ENCODE data around the gene CAMK2D. TPM values are rescaled to one million over a fixed set of nuclear protein-coding genes. Genes with fewer than 3 reads are reported as not detected.

CAMK2D gene
- total RNA-seq, 4 donors from 2014 or later: 57.3 to 78.4 (median 61.8) TPM

DNA sequence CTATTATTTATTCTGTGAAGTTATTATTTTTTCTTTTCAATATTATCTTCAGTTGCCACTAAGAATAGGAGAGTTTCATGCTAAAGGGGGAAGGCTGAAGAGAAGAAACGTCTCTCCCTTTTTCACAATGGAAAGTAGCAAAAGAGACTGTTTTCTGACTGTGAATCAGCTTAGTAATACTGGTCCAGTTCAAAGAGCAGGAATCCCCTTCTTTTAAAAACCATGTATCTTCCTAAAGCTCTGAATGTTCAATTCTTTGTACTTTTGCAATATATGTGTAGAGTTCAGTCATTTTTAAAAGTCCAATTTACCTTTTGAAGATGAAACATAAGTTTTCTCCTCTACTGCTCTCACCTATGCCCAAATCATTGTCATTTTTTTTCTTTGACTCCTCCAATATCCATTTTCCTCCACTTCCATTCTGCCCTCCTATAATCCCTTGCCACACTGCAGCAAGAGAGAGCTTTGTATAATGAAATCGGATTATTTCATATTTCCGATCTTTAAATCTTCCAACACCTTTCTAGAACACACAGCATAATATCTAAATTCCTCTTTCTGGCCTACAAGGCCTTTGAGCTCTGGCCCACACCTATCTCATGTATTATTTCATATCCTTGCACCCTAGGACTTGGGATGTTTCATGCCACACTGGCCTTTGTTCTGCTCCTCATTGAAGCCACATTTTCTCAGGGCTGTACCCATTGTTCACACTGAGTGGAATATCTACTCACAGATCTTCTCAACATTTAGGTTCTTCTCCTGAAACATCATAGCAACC, 195.3 kb downstream of the CAMK2D start:
- H3K4me1 ChIP-seq: no peaks in the 10 kb centered on the region
- no peak for DNase-seq
- H3K9me3 ChIP-seq: no peaks in the 10 kb centered on the region
- H3K27me3 ChIP-seq: no peaks in the 10 kb centered on the region
- 94 to 95% methylated on average over 3 of the region's 3 CpGs for whole genome bisulfite sequencing, 2 donors
- no peak overlapping the region for H3K4me3 ChIP-seq (replicated peaks in 1 of 3)
- intact Hi-C loops (cut with DNase I): no loop called here
- H3K27ac ChIP-seq: no peak overlapping the region
- H3K36me3 ChIP-seq: no peaks in the 10 kb centered on the region
- TF ChIP-seq POLR2A (IDR thresholded peaks at IDR 0.05): no peak

DNA sequence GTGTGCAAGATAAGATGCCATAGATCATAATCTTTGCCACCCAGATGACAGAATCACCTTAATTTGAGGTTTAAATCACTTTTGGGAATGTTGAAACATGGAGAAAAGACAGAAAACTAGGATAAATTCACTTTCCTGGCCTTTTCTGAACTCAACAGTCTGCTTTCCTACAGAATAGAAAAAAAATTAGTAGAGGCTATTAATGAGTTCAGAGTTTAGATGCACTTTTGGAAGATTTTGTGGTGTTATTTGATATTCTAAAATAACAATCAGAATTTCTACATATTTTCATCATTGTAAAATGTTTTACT, 195.9 kb downstream of the CAMK2D start:
- H3K36me3 ChIP-seq: no peaks in the 10 kb centered on the region

DNA sequence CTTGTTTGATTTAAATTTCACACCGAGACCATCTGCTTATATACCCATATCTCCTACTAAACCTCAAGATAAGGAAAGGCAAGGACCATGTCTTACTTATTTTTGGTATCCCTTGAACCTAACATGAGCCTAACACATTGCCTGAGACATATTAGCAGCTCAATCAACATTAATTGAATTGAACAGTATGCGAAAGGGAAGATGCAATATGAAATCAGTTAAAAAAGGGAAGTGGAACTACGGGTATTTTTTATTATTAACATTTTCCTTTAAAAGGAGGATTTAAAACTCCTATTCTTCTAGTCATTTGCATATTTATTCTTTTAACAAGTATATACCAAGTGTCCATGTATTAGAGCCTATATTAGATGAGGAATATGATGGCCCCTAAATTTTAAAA, 197.0 kb downstream of the CAMK2D start:
- H3K4me1 ChIP-seq: no peaks in the 10 kb centered on the region
- TF ChIP-seq POLR2A (IDR thresholded peaks at IDR 0.05): no peak
- TF ChIP-seq, protein P1, sequence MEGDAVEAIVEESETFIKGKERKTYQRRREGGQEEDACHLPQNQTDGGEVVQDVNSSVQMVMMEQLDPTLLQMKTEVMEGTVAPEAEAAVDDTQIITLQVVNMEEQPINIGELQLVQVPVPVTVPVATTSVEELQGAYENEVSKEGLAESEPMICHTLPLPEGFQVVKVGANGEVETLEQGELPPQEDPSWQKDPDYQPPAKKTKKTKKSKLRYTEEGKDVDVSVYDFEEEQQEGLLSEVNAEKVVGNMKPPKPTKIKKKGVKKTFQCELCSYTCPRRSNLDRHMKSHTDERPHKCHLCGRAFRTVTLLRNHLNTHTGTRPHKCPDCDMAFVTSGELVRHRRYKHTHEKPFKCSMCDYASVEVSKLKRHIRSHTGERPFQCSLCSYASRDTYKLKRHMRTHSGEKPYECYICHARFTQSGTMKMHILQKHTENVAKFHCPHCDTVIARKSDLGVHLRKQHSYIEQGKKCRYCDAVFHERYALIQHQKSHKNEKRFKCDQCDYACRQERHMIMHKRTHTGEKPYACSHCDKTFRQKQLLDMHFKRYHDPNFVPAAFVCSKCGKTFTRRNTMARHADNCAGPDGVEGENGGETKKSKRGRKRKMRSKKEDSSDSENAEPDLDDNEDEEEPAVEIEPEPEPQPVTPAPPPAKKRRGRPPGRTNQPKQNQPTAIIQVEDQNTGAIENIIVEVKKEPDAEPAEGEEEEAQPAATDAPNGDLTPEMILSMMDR (IDR thresholded peaks at IDR 0.05): no peak
- H3K27ac ChIP-seq: no peak overlapping the region
- no peaks in the 10 kb centered on the region for H3K9me3 ChIP-seq
- intact Hi-C loops (cut with DNase I): no loop called here
- H3K36me3 ChIP-seq: no peaks in the 10 kb centered on the region
- DNase-seq: no peak
- H3K4me3 ChIP-seq (replicated peaks in 1 of 3): no peak overlapping the region
- 95 to 96% methylated on average over 3 of the region's 3 CpGs for WGBS, 2 donors
- no peaks in the 10 kb centered on the region for H3K27me3 ChIP-seq

More for the DNA sequence above, 195.9 kb downstream of the CAMK2D start:
- no peak for DNase-seq
- intact Hi-C loops (cut with DNase I): no loop called here
- Histone ChIP-seq H3K4me1 (no peaks in the 10 kb centered on the region), H3K9me3 (no peaks in the 10 kb centered on the region), H3K4me3 (replicated peaks in 1 of 3) (no peak overlapping the region), H3K27ac (no peak overlapping the region), H3K27me3 (no peaks in the 10 kb centered on the region)
- no peak for TF ChIP-seq POLR2A (IDR thresholded peaks at IDR 0.05)
- TF ChIP-seq, protein P1 (IDR thresholded peaks at IDR 0.05): no peak

DNA sequence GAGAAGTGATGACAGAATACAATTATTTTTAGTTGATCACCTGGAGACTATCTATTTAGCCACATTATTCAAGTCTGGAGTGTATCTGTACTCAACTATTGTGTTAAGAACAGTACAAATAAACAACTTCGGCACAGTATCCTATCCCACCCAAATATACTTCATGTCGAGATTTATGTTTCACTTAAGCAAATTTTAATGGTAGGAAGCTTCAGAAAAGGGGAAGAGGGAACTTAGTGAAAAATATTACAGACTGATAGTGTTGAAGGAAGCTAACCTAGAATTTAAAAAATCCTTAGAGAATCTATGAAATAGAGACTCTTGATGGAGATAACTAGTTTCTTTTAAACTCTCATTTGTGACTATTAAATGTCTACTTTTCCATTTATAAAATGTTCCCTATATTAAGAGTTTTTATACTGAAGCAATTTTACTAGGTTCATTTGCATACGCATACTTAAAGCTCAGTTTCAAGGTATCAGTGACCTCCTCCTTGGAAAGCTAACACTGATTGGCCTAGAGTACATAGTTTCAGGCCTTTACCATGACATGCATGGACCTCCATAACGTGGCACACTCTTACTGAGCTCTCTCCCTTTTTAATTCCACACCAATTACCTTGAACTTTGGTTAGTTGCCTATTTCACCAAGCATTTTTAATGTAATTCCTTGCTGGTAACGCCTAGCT, 197.7 kb downstream of the CAMK2D start:
- 87 to 90% methylated on average over 5 of the region's 5 CpGs for WGBS, 2 donors
- TF ChIP-seq POLR2A (IDR thresholded peaks at IDR 0.05): no peak
- TF ChIP-seq, protein P1 (IDR thresholded peaks at IDR 0.05): no peak
- H3K36me3 ChIP-seq: no peaks in the 10 kb centered on the region
- intact Hi-C loops (cut with DNase I): no loop called here
- no peak overlapping the region for H3K4me3 ChIP-seq (replicated peaks in 1 of 3)
- H3K27me3 ChIP-seq: no peaks in the 10 kb centered on the region
- H3K9me3 ChIP-seq: no peaks in the 10 kb centered on the region
- no peak overlapping the region for H3K27ac ChIP-seq
- H3K4me1 ChIP-seq: no peaks in the 10 kb centered on the region
- no peak for DNase-seq

DNA sequence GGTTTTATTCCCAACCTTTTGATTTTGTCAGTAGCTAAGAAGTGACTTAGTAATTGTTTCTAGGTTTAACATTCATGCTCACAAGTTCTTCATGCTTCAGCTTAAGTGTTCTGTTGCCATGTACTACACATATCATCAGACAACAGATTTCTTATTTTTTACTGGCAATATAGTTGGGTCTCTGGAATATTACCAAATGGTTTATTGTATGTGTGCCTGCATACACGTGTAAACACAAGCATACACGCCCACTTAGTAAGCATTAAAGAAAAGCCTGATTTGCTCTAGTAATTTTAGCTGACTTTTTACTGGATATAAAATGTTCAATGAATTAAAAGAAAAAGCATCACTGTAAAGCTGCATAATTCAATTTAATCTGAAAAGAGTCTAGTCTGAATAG, 199.8 kb downstream of the CAMK2D start:
- Histone ChIP-seq H3K36me3 (no peaks in the 10 kb centered on the region), H3K9me3 (no peaks in the 10 kb centered on the region), H3K4me1 (peaks cover under 1 to 4% of the 10 kb centered on the region in 2 donors), H3K4me3 (replicated peaks in 1 of 3) (no peak overlapping the region), H3K27me3 (no peaks in the 10 kb centered on the region), H3K27ac (no peak overlapping the region)
- intact Hi-C loops (cut with DNase I): no loop called here
- no peak for TF ChIP-seq POLR2A (IDR thresholded peaks at IDR 0.05)
- 82 to 85% methylated on average over 2 of the region's 2 CpGs for WGBS, 2 donors
- DNase-seq: no peak

DNA sequence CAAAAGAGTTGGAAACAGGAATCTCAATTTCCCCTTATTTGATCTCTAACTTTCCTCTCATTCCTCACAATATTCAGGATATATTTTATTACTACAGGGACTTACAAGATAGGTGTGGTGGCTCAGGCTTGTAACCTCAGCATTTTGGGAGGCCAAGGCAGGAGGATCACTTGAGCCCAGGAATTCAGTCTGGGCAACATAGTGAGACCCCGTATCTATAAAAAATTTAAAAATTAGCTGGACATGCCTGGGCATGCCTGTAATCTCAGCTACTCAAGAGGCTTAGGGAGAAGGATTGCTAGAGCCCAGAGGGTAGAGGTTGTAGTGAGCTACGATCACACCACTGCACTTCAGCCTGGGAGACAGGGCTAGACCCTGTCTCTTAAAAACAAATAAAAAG, 200.4 kb downstream of the CAMK2D start:
- no peak overlapping the region for H3K27ac ChIP-seq
- no peaks in the 10 kb centered on the region for H3K9me3 ChIP-seq
- intact Hi-C loops (cut with DNase I): no loop called here
- no peak for TF ChIP-seq POLR2A (IDR thresholded peaks at IDR 0.05)
- TF ChIP-seq, protein P1 (IDR thresholded peaks at IDR 0.05): no peak
- WGBS, 2 donors: 98 to 100% methylated on average over 2 of the region's 2 CpGs
- H3K4me3 ChIP-seq (replicated peaks in 1 of 3): no peak overlapping the region
- H3K4me1 ChIP-seq: peaks cover 7 to 11% of the 10 kb centered on the region in 2 donors
- H3K27me3 ChIP-seq: no peaks in the 10 kb centered on the region
- no peaks in the 10 kb centered on the region for H3K36me3 ChIP-seq
- no peak for DNase-seq

All from thyroid gland (tissue), 4 donors.